B cell (primary cell): ENCODE data around the gene PDE10A. TPM values are rescaled to one million over a fixed set of nuclear protein-coding genes. Genes with fewer than 3 reads are reported as not detected.

Experiments used
- ATAC-seq: fragments of 200-7000 bp; cut with Tn5 transposase; one replicate; pipeline ENCODE4 v1.10.0; 2021; ENCODE audit warnings: low read depth, mild to moderate bottlenecking, moderate number of reproducible peaks, moderate library complexity
- CTCF ChIA-PET: fragments of 350-600 bp; sonication (Branson Sonifier 250); formaldehyde crosslinking; loops from one replicate; lab custom pipeline; 2021; ENCODE audit warnings: antibody characterized with exemption, inconsistent platforms; lab: Charles Lee
- POLR2A ChIA-PET: fragments of 350-600 bp; sonication (Branson Sonifier 250); formaldehyde crosslinking; loops from one replicate; lab custom pipeline; 2021; ENCODE audit warnings: antibody characterized with exemption; lab: Charles Lee
- DNase-seq: peaks from one replicate; pipeline ENCODE4 v3.0.0; 2013
- H2AFZ ChIP-seq: 2 replicates; pipeline ENCODE4 v1.6.1; 2012; ENCODE audit warnings: mild to moderate bottlenecking, low read depth, low read length; ENCODE audit not compliant: insufficient read depth, poor library complexity, severe bottlenecking
- H3K27ac ChIP-seq, 2 donors: 1 replicate in 1 of 2; 2 replicates in 1 of 2; pipeline ENCODE4 v1.5.1; 2012 to 2013; ENCODE audit warnings: low read length in 2 of 2, mild to moderate bottlenecking in 2 of 2, moderate library complexity in 1 of 2
- H3K27me3 ChIP-seq, 4 experiments: fragments of 200-600 bp in 1 of 4; sonication (generic) in 1 of 4; replicated peaks in 1 of 4; 1 replicate in 2 of 4; 2 replicates in 2 of 4; pipeline versions ENCODE4 v1.6.1 to v1.7.0; 2013 to 2016; ENCODE audit warnings: low read length in 3 of 4, mild to moderate bottlenecking in 2 of 4, mixed read lengths in 1 of 4, moderate library complexity in 1 of 4; ENCODE audit not compliant: insufficient read depth in 4 of 4, control insufficient read depth in 3 of 4; ENCODE audit errors: control extremely low read depth in 1 of 4
- H3K36me3 ChIP-seq, 2 experiments: replicated peaks in 1 of 2; 1 replicate in 1 of 2; 2 replicates in 1 of 2; pipeline versions ENCODE4 v1.6.1 to v1.7.1; 2013; ENCODE audit warnings: low read length in 1 of 2; ENCODE audit not compliant: insufficient read depth in 2 of 2, control insufficient read depth in 1 of 2; ENCODE audit errors: control extremely low read depth in 1 of 2, extremely low read depth in 1 of 2
- H3K4me1 ChIP-seq, 2 donors: fragments of 200-600 bp in 1 of 2; sonication (generic) in 1 of 2; 1 replicate in 1 of 2; 2 replicates in 1 of 2; pipeline versions ENCODE4 v1.5.1 to v1.6.1; 2013 to 2017; ENCODE audit warnings: low read length in 2 of 2; ENCODE audit not compliant: control insufficient read depth in 2 of 2, insufficient read depth in 2 of 2
- H3K4me2 ChIP-seq: replicated peaks from 2 replicates; pipeline ENCODE3; 2012; ENCODE audit warnings: mild to moderate bottlenecking, low read depth, low read length; ENCODE audit not compliant: poor library complexity, severe bottlenecking
- H3K4me3 ChIP-seq, 5 experiments: fragments of 200-600 bp in 1 of 5; sonication (generic) in 1 of 5; 1 replicate in 3 of 5; 2 replicates in 2 of 5; pipeline versions ENCODE4 v1.5.1 to v1.7.0; 2011 to 2016; ENCODE audit warnings: low read length in 4 of 5, mild to moderate bottlenecking in 4 of 5, low read depth in 2 of 5, control low read depth in 1 of 5, moderate library complexity in 1 of 5; ENCODE audit not compliant: insufficient read depth in 1 of 5; ENCODE audit errors: control extremely low read depth in 1 of 5, extremely low read depth in 1 of 5
- H3K79me2 ChIP-seq: fragments of 200-600 bp; sonication (generic); one replicate; pipeline ENCODE4 v1.6.0; 2016; ENCODE audit warnings: low read length; ENCODE audit not compliant: control insufficient read depth, insufficient read depth
- H3K9ac ChIP-seq: fragments of 200-600 bp; sonication (generic); 2 replicates; pipeline ENCODE4 v1.6.1; 2017; ENCODE audit warnings: mild to moderate bottlenecking, low read length, moderate library complexity
- H3K9me3 ChIP-seq, 3 donors: one replicate each; pipeline versions ENCODE4 v1.6.1 to v1.7.1; 2013; ENCODE audit warnings: low read length in 2 of 3; ENCODE audit not compliant: control insufficient read depth in 2 of 3, insufficient read depth in 1 of 3; ENCODE audit errors: control extremely low read depth in 1 of 3
- H4K20me1 ChIP-seq: 2 replicates; pipeline ENCODE4 v1.6.0; 2012; ENCODE audit warnings: mild to moderate bottlenecking, low read length; ENCODE audit not compliant: insufficient read depth, control insufficient read depth, poor library complexity, severe bottlenecking
- H3K27ac Mint-ChIP-seq: one replicate; pipeline ENCODE4 v1.8.0; 2021; ENCODE audit warnings: mixed read lengths
- H3K27me3 Mint-ChIP-seq: one replicate; pipeline ENCODE4 v1.8.0; 2021; ENCODE audit warnings: mixed read lengths
- H3K4me1 Mint-ChIP-seq: one replicate; pipeline ENCODE4 v1.8.0; 2021; ENCODE audit warnings: mixed read lengths
- H3K4me3 Mint-ChIP-seq: one replicate; pipeline ENCODE4 v1.8.0; 2021; ENCODE audit warnings: mixed read lengths
- H3K9me3 Mint-ChIP-seq: one replicate; pipeline ENCODE4 v1.8.0; 2022; ENCODE audit warnings: mixed read lengths; ENCODE audit not compliant: insufficient read depth
- CTCF ChIP-seq: fragments of 200-600 bp; IDR thresholded peaks from one replicate; pipeline ENCODE4 v1.8.0; 2022; ENCODE audit warnings: antibody characterized with exemption, mild to moderate bottlenecking
- EZH2 ChIP-seq: IDR thresholded peaks from 2 replicates; pipeline ENCODE4 v1.6.1; 2012; ENCODE audit warnings: borderline replicate concordance, low read depth, mild to moderate bottlenecking, moderate library complexity, low read length; ENCODE audit not compliant: insufficient read depth, poor library complexity, severe bottlenecking
- WGBS: methylation state at CpG from one replicate; pipeline ENCODE4 v1.1.5; 2013; ENCODE audit warnings: missing lambda C conversion rate; ENCODE audit not compliant: insufficient coverage; 5-methylcytosine and 5-hydroxymethylcytosine counted together
- intact Hi-C: fragments of 100-400 bp; cut with micrococcal nuclease; formaldehyde crosslinking; loops from one replicate; pipeline ENCODE4 v1.10.0; 2022
- polyA plus RNA-seq: library from polyadenylated mRNA; depleted of rRNA; stranded (reverse); fragments of >200 nt; gene quantifications from 2 replicates; pipeline ENCODE4 v1.2.3, GENCODE V29; 2012
- total RNA-seq, 2 donors: library from RNA; stranded (reverse); fragments of 120-200 nt in 1 of 2; gene quantifications; 1 replicate in 1 of 2; 2 replicates in 1 of 2; pipeline versions ENCODE4 v1.2.3 to v1.2.4, GENCODE V29; 2013 to 2022

The PDE10A gene
- total and polyA plus RNA-seq, 2 donors (not counting 1 experiment from before 2014, with no cell fraction given) = not detected

DNA sequence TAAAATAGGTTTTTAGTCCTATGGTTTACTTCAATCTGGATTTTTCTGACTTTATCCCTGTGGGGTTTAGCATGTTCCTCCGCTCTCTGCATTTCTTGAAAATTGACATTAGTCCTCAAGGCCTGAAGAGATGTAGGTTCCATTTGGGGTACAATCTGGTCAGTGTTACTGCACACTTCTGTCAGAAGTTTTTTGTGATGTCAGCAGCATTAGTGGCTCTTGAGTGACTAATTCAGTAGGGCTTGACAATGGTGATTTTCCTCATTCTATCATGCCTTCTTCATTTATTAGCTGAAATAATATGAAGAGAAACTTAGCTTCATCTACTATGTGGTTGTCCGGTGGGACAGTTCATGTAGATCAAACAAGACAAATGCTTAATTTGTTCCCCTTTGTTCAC is 114.6 kb downstream of the PDE10A start:
- Histone ChIP-seq H3K4me3 (no peak overlapping the region), H3K27me3 (no peaks in the 10 kb centered on the region), H2AFZ (no peak overlapping the region), H3K9ac (no peak overlapping the region), H3K4me1 (no peaks in the 10 kb centered on the region), H3K27ac (no peak overlapping the region), H3K79me2 (no peaks in the 10 kb centered on the region), H3K9me3 (no peaks in the 10 kb centered on the region), H3K36me3 (no peaks in the 10 kb centered on the region), H4K20me1 (no peaks in the 10 kb centered on the region), H3K4me2 (no peak overlapping the region)
- DNase-seq (no peak), ATAC-seq (no peak)
- Mint-ChIP-seq H3K27me3 (no peaks in the 10 kb centered on the region), H3K9me3 (no peaks in the 10 kb centered on the region), H3K4me1 (no peaks in the 10 kb centered on the region), H3K27ac (no peak overlapping the region), H3K4me3 (no peak overlapping the region)
- WGBS = 80% methylated on average over 1 of the region's 2 CpGs
- ChIA-PET POLR2A (no interaction called here), CTCF (no interaction called here)
- TF ChIP-seq EZH2 = no peak
- no peak for TF ChIP-seq CTCF
- intact Hi-C loops = no loop called here

DNA sequence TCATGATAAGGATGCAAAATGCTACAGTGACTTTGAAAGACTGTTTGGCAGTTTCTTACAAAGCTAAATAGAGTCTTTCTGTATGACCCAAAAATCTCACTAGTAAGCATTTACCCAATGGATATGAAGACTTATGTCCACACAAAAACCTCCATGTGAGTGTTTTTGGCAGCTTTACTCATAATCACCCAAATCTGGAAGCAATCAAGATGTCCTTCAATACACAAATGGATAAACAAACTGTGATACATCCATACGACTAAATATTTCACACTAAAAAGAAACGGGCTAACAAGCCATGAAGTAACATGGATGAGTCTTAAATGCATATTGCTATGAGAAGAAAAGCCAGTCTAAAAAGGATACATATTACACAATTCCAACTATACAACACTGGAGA is 117.2 kb downstream of the PDE10A start:
- Histone ChIP-seq H3K27me3 (no peaks in the 10 kb centered on the region), H3K79me2 (no peaks in the 10 kb centered on the region), H3K4me1 (no peaks in the 10 kb centered on the region), H3K9ac (no peak overlapping the region), H3K4me3 (no peak overlapping the region), H2AFZ (no peak overlapping the region), H4K20me1 (no peaks in the 10 kb centered on the region), H3K4me2 (no peak overlapping the region), H3K9me3 (no peaks in the 10 kb centered on the region), H3K36me3 (no peaks in the 10 kb centered on the region), H3K27ac (no peak overlapping the region)
- no CpG with 5 or more reads among the region's 2 CpGs for WGBS
- CTCF ChIA-PET = no interaction called here
- intact Hi-C loops = no loop called here
- H3K4me3 Mint-ChIP-seq = no peak overlapping the region
- H3K27ac Mint-ChIP-seq = no peak overlapping the region
- no peaks in the 10 kb centered on the region for H3K27me3 Mint-ChIP-seq
- POLR2A ChIA-PET = no interaction called here
- TF ChIP-seq EZH2 (no peak), CTCF (no peak)
- ATAC-seq (no peak), DNase-seq (no peak)
- no peaks in the 10 kb centered on the region for H3K4me1 Mint-ChIP-seq
- no peaks in the 10 kb centered on the region for H3K9me3 Mint-ChIP-seq
